ENCODE measurements around the gene DUOX2. TPM values are rescaled to one million over a fixed set of nuclear protein-coding genes. Genes with fewer than 3 reads are reported as not detected.
"Not testable (repeated sequence)": the region's sequence is repeated elsewhere in the genome, so short reads cannot be mapped to it uniquely, and the experiment has no call there.

The DUOX2 gene
- total RNA-seq, 2 donors from 2014 or later: 0.08 to 0.11 TPM

DNA sequence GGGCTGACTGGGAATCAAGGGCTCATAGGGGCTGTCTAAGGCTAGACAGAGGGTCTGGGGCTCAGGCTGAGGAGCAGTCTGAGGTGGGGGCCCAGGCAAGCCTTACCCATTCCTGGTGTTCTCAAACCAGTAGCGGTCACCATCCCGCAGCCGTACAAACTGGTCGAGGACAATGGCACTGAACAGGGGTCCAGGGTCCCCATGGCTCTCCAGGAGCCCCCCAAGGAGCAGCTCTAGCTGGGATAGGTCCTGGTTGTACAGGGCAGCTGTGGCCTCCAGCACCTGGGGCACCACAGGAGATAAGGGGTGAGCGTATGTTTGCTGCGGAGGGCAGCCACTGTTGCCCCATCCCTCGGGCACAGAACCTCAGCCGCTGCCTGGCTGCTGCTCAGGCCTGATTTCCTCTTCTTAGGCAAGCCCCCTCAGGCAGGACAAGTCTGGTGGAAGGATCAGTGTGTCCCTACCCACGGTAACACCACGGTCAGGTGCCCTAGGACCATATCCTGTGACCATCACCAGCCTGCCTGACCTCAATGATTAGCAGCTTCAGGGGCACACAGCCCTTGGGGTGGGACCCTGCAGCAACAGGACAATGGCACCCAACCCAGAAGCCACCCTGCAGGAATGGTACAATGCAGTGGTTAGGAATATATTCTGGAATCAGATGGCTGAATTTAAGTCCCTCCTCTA lies 5.9 kb downstream of the DUOX2 start:
- Histone ChIP-seq H3K36me3 (no peaks in the 10 kb centered on the region), H3K27ac (no peak overlapping the region), H3K9me3 (no peaks in the 10 kb centered on the region), H3K4me1 (peaks cover 0 to 12% of the 10 kb centered on the region in 2 donors), H3K4me3 (no peak overlapping the region), H3K27me3 (peaks cover 2 to 4% of the 10 kb centered on the region in 2 donors)
- TF ChIP-seq, protein P1, sequence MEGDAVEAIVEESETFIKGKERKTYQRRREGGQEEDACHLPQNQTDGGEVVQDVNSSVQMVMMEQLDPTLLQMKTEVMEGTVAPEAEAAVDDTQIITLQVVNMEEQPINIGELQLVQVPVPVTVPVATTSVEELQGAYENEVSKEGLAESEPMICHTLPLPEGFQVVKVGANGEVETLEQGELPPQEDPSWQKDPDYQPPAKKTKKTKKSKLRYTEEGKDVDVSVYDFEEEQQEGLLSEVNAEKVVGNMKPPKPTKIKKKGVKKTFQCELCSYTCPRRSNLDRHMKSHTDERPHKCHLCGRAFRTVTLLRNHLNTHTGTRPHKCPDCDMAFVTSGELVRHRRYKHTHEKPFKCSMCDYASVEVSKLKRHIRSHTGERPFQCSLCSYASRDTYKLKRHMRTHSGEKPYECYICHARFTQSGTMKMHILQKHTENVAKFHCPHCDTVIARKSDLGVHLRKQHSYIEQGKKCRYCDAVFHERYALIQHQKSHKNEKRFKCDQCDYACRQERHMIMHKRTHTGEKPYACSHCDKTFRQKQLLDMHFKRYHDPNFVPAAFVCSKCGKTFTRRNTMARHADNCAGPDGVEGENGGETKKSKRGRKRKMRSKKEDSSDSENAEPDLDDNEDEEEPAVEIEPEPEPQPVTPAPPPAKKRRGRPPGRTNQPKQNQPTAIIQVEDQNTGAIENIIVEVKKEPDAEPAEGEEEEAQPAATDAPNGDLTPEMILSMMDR (IDR thresholded peaks at IDR 0.05): no peak
- DNase-seq (ENCODE audit: low spot score): no peak

DNA sequence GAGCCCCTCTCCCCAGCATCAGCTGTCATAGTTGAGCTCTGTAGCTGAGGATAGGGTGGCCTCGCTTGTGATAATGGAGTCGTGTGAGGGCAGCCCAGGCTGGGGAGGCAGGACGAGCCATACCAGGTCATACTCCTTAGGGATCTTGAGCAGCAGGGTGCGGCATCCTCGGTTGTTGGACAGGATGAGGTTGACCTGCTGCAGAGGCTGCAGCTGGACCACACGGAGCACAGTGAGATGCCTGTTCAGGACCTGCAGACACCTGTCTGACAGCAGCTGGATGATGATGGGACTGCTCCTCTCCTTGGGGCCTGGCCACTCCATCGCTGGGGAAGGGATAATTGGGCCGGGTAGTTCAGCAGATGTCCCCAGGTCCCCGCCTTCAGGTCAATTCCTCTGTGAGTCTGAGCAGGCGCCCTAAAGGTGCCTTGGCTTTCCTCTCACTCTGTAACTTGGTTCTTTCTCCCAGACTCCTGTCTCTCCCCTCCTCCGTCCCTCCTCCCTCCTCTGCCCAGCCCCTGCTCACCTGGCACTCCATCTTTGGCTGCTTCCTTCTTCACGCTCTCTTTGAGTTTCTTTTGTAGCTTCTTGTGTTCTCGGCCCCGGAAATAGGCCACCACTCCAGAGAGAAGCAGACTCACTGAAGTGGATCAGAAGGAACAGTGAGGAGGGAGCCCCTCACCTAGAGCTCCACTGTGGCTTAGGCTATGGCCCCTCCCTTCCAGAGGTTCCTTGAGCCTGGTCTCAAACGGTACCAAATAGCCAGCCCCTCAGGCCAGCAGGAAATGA lies 7.8 kb downstream of the DUOX2 start:
- Histone ChIP-seq H3K36me3 (no peaks in the 10 kb centered on the region), H3K4me3 (no peak overlapping the region), H3K27me3 (no peaks in the 10 kb centered on the region), H3K9me3 (no peaks in the 10 kb centered on the region), H3K4me1 (no peaks in the 10 kb centered on the region), H3K27ac (no peak overlapping the region)
- TF ChIP-seq, protein P1 (IDR thresholded peaks at IDR 0.05): no peak
- no peak for DNase-seq (ENCODE audit: low spot score)

DNA sequence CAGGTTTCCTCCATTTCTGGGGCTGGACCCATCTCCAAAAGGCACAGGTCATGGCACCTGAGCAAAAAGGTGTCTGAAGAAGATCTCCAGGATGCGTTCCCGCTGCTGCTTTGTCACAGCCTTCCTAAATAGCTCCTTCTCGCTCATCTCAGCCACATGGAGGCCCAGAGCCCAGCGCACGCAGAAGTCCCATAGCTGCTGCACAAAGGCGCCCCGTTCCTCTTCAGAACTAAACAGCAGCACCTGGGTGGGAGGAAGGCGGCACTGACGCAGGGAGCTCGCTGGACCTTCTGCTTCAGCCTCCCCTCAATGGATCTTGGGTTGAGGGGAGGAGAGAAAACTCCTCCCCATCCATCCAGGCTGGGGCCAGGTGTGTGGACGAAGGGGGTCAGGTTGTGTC lies 8.4 kb downstream of the DUOX2 start:
- no peak for DNase-seq (ENCODE audit: low spot score)
- H3K36me3 ChIP-seq: no peaks in the 10 kb centered on the region
- TF ChIP-seq, protein P1 (IDR thresholded peaks at IDR 0.05): no peak
- H3K27ac ChIP-seq: no peak overlapping the region
- H3K4me1 ChIP-seq: no peaks in the 10 kb centered on the region
- H3K9me3 ChIP-seq: no peaks in the 10 kb centered on the region
- no peaks in the 10 kb centered on the region for H3K27me3 ChIP-seq
- H3K4me3 ChIP-seq: no peak overlapping the region

DNA sequence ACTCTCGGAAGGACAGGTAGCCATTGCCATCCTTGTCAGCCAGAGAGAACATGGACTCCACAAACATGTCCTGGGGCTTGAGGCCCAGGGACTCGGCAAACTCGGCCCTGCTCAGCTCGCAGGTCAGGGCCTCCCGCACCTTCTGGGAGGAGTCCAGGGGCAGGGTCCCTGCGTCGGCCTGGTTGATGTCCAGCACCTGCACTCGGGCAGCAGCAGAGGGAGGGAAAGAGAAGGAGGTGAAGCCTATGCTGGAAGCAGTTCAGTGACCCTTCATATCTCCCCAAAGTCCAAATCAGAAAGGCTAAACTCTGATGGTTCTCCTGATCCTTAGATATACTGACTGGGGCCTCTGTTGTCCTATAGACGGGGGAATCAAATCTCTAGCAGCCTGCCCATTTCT lies 9.8 kb downstream of the DUOX2 start:
- not testable (repeated sequence) for H3K4me3 ChIP-seq; H3K36me3 ChIP-seq; DNase-seq (ENCODE audit: low spot score); H3K4me1 ChIP-seq; H3K9me3 ChIP-seq; H3K27me3 ChIP-seq; H3K27ac ChIP-seq

DNA sequence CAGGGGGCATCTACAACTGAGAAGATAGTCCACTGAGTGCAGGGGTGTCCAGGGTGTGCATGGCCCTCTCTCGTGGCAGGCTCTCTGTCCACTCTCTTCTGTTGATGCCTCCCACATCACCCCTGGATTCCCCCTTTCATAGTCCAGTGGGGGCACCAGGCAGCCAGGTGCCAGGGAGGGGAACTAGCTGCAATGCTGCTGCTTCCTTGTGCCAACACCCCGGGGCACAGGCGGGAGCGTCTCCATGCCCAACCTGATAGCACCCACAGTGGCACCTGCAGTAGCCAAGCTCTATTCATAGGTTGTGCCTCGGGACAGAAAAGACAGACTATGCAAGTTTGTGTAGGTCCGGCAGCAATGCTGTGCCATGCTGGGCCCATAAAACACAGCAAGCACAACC lies 11.7 kb downstream of the DUOX2 start:
- Histone ChIP-seq H3K9me3 (no peaks in the 10 kb centered on the region), H3K27ac (no peak overlapping the region), H3K4me3 (no peak overlapping the region), H3K36me3 (no peaks in the 10 kb centered on the region), H3K4me1 (no peaks in the 10 kb centered on the region), H3K27me3 (no peaks in the 10 kb centered on the region)
- no peak for DNase-seq (ENCODE audit: low spot score)
- TF ChIP-seq, protein P1 (IDR thresholded peaks at IDR 0.05): no peak

DNA sequence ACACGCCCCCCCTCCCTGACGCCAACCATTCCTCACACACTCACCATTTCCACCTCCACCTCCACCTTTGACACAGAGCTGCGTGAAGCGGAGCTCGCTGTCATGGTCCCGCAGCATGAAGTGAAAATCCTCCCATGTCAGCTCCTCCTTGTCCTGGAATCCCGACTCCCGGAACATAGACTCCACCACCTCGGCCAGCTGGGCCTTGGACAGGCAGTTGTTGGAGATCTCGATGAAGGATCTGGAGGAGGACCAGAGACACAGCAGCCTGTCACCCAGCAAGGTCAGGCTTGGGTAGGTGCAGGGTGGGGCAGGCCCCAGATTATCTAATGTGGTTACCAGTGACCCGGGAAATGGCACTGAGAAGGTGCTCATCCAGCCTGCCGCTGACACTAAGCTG lies 12.2 kb downstream of the DUOX2 start:
- DNase-seq (ENCODE audit: low spot score): no peak

More for the DNA sequence above, 12.2 kb downstream of the DUOX2 start:
- TF ChIP-seq, protein P1 (IDR thresholded peaks at IDR 0.05): no peak
- no peak overlapping the region for H3K27ac ChIP-seq
- no peaks in the 10 kb centered on the region for H3K27me3 ChIP-seq
- H3K9me3 ChIP-seq: no peaks in the 10 kb centered on the region
- H3K4me3 ChIP-seq: no peak overlapping the region
- no peaks in the 10 kb centered on the region for H3K36me3 ChIP-seq
- H3K4me1 ChIP-seq: no peaks in the 10 kb centered on the region
